Ureter (tissue), 1 donor: Measurements from ENCODE around the gene UBE2E2. TPM values are rescaled to one million over a fixed set of nuclear protein-coding genes. Genes with fewer than 3 reads are reported as not detected.

Experiments
- DNase-seq: peaks from one replicate; pipeline ENCODE4 v3.0.0-alpha.2; 2020; ENCODE audit warnings: low spot score
- total RNA-seq: library from RNA; stranded (reverse); gene quantifications from one replicate; pipeline ENCODE4 v1.2.4, GENCODE V29; 2023
- donor health status: DM: yes; HTN: yes; CAD: no.

The UBE2E2 gene
- total RNA-seq, 1 donor from 2014 or later: 28.3 TPM

GRCh38 chr3:23240171-23240785 is 37.2 kb downstream of the UBE2E2 start:
- DNase-seq: no peak

GRCh38 chr3:23241256-23241655 is 38.1 kb downstream of the UBE2E2 start:
- DNase-seq: no peak

GRCh38 chr3:23242106-23242505 is 39.0 kb downstream of the UBE2E2 start:
- DNase-seq: no peak

- DNase-seq: no peak
Observed at GRCh38 chr3:23244324-23245041, 41.4 kb downstream of the UBE2E2 start.

- no peak for DNase-seq
Observed at GRCh38 chr3:23246651-23247050, 43.5 kb downstream of the UBE2E2 start.

- no peak for DNase-seq
Observed at GRCh38 chr3:23248594-23249131, 45.5 kb downstream of the UBE2E2 start.

- no peak for DNase-seq
Observed at GRCh38 chr3:23249961-23250360, 46.8 kb downstream of the UBE2E2 start.

GRCh38 chr3:23252122-23252521 is 49.0 kb downstream of the UBE2E2 start:
- no peak for DNase-seq

- DNase-seq: no peak
Observed at GRCh38 chr3:23253214-23253613, 50.1 kb downstream of the UBE2E2 start.

GRCh38 chr3:23254282-23254681 is 51.2 kb downstream of the UBE2E2 start:
- DNase-seq: no peak

GRCh38 chr3:23254835-23255234 is 51.7 kb downstream of the UBE2E2 start:
- no peak for DNase-seq

- no peak for DNase-seq
Observed at GRCh38 chr3:23256741-23257435, 53.8 kb downstream of the UBE2E2 start.

GRCh38 chr3:23258110-23258509 is 55.0 kb downstream of the UBE2E2 start:
- DNase-seq: no peak

GRCh38 chr3:23259515-23259914 is 56.4 kb downstream of the UBE2E2 start:
- no peak for DNase-seq

GRCh38 chr3:23262766-23263165 is 59.6 kb downstream of the UBE2E2 start:
- no peak for DNase-seq

GRCh38 chr3:23263796-23264195 is 60.7 kb downstream of the UBE2E2 start:
- no peak for DNase-seq

- no peak for DNase-seq
Observed at GRCh38 chr3:23264413-23264812, 61.3 kb downstream of the UBE2E2 start.

GRCh38 chr3:23270423-23270822 is 67.3 kb downstream of the UBE2E2 start:
- DNase-seq: no peak

- no peak for DNase-seq
Observed at GRCh38 chr3:23271876-23272741, 69.0 kb downstream of the UBE2E2 start.

GRCh38 chr3:23272820-23273219 is 69.7 kb downstream of the UBE2E2 start:
- no peak for DNase-seq

GRCh38 chr3:23275061-23275460 is 71.9 kb downstream of the UBE2E2 start:
- no peak for DNase-seq

- no peak for DNase-seq
Observed at GRCh38 chr3:23275814-23276213, 72.7 kb downstream of the UBE2E2 start.
